ENCODE data around the gene RNU6-1. TPM values are rescaled to one million over a fixed set of nuclear protein-coding genes. Genes with fewer than 3 reads are reported as not detected.
A peak's percentile ranks its signal among the peaks of the same experiment; 100 is the strongest.

The RNU6-1 gene
- total and polyA plus RNA-seq, 2 experiments from 2014 or later, result not detected

DNA sequence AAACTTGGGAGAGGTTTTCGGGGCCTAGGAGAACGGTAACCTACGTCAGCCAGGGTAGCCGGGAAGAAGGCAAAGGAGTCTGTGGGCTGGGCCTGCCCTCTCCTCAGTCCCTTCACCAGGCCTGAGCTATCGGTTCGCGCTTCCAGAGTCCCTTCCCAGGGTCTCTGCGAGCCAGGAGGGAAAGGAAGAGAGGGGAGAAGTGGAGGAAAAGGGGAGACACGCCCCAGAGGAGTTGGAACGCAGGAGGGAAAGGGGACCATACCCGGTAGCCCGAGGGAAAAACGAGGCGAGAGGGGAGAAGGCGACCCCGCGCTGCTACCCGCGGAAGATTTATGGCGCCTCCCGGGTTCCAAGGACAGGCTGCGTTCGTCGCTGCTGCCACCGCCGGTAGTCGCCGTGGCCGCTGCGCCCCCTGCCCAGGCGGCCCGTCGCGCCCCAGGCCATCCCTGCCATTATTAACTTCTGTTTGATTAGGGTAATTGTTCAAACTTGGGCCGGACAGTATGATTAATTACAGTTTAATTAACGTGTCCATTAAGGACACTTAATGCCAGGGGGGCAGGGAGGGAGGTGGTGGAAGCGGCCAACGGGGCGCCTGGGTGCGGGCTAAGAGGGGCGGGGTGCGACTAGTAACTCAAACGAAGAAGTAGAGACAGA is 17.9 kb downstream of the RNU6-1 start:
- no peaks in the 10 kb centered on the region for H3K9me3 ChIP-seq (ENCODE audit: low read depth)
- H3K79me2 ChIP-seq (ENCODE audit: insufficient read depth), result no peaks in the 10 kb centered on the region
- no peak overlapping the region for H3K27ac ChIP-seq
- in situ Hi-C loops (cut with MboI), result no loop called here
- peaks cover 74% of the 10 kb centered on the region for H3K27me3 ChIP-seq (replicated peaks; ENCODE audit: insufficient read depth)
- no peaks in the 10 kb centered on the region for H3F3A ChIP-seq (ENCODE audit: insufficient read depth)
- no peaks in the 10 kb centered on the region for H3K36me3 ChIP-seq (ENCODE audit: low read depth)
- H3K4me1 ChIP-seq (ENCODE audit: insufficient read depth), result no peaks in the 10 kb centered on the region
- H2AFZ ChIP-seq, result no peak overlapping the region
- WGBS, 2 experiments (ENCODE audit: low coverage in 1 of 2, low lambda C conversion rate in 2 of 2, missing lambda C conversion rate in 2 of 2), result 2% methylated on average over 42 to 43 of the region's 43 CpGs
- no peak overlapping the region for H3K9ac ChIP-seq
- no peaks in the 10 kb centered on the region for H3K9me2 ChIP-seq (ENCODE audit: insufficient read depth)
- TF ChIP-seq EZH2 (IDR thresholded peaks at IDR 0.05; ENCODE audit: insufficient read depth, poor library complexity, severe bottlenecking), result no peak
- no peak for TF ChIP-seq EZH2phosphoT487 (IDR thresholded peaks at IDR 0.05; ENCODE audit: insufficient read depth, low read depth)
- H3K4me3 ChIP-seq, result no peak overlapping the region
- no peak overlapping the region for H3K4me2 ChIP-seq (ENCODE audit: unreplicated experiment)
- H4K20me1 ChIP-seq (ENCODE audit: insufficient read depth), result no peaks in the 10 kb centered on the region
- DNase-seq, result no peak

GRCh38 chr15:67820992-67821783 is 18.7 kb downstream of the RNU6-1 start:
- no peaks in the 10 kb centered on the region for H3K36me3 ChIP-seq (ENCODE audit: low read depth)
- no peak overlapping the region for H3K4me2 ChIP-seq (ENCODE audit: unreplicated experiment)
- peak; percentile 66 for DNase-seq
- no peak overlapping the region for H2AFZ ChIP-seq
- 6 to 9% methylated on average over 35 to 39 of the region's 39 CpGs for WGBS, 2 experiments (ENCODE audit: low coverage in 1 of 2, low lambda C conversion rate in 2 of 2, missing lambda C conversion rate in 2 of 2)
- H3K9ac ChIP-seq, result no peak overlapping the region
- no peak overlapping the region for H3K27ac ChIP-seq
- H3K4me3 ChIP-seq, result no peak overlapping the region
- in situ Hi-C loops (cut with MboI), result no loop called here
- H3K4me1 ChIP-seq (ENCODE audit: insufficient read depth), result no peaks in the 10 kb centered on the region
- no peaks in the 10 kb centered on the region for H3K9me3 ChIP-seq (ENCODE audit: low read depth)
- H3K27me3 ChIP-seq (replicated peaks; ENCODE audit: insufficient read depth), result peaks cover 67% of the 10 kb centered on the region
- no peak for TF ChIP-seq EZH2 (IDR thresholded peaks at IDR 0.05; ENCODE audit: insufficient read depth, poor library complexity, severe bottlenecking)
- TF ChIP-seq EZH2phosphoT487 (IDR thresholded peaks at IDR 0.05; ENCODE audit: insufficient read depth, low read depth), result no peak
- no peaks in the 10 kb centered on the region for H3K79me2 ChIP-seq (ENCODE audit: insufficient read depth)
- H3F3A ChIP-seq (ENCODE audit: insufficient read depth), result no peaks in the 10 kb centered on the region
- no peaks in the 10 kb centered on the region for H4K20me1 ChIP-seq (ENCODE audit: insufficient read depth)
- H3K9me2 ChIP-seq (ENCODE audit: insufficient read depth), result no peaks in the 10 kb centered on the region

- Histone ChIP-seq H3K9ac (no peak overlapping the region), H3K4me2 (ENCODE audit: unreplicated experiment) (no peak overlapping the region), H4K20me1 (ENCODE audit: insufficient read depth) (no peaks in the 10 kb centered on the region), H3K27ac (no peak overlapping the region), H3K36me3 (ENCODE audit: low read depth) (no peaks in the 10 kb centered on the region), H3K9me2 (ENCODE audit: insufficient read depth) (no peaks in the 10 kb centered on the region), H3F3A (ENCODE audit: insufficient read depth) (no peaks in the 10 kb centered on the region), H3K9me3 (ENCODE audit: low read depth) (no peaks in the 10 kb centered on the region), H3K27me3 (replicated peaks; ENCODE audit: insufficient read depth) (peaks cover 58% of the 10 kb centered on the region), H3K4me3 (no peak overlapping the region), H3K79me2 (ENCODE audit: insufficient read depth) (no peaks in the 10 kb centered on the region), H2AFZ (no peak overlapping the region), H3K4me1 (ENCODE audit: insufficient read depth) (no peaks in the 10 kb centered on the region)
- WGBS, 2 experiments (ENCODE audit: low coverage in 1 of 2, low lambda C conversion rate in 2 of 2, missing lambda C conversion rate in 2 of 2), result 16 to 20% methylated on average over 48 to 50 of the region's 50 CpGs
- TF ChIP-seq EZH2 (IDR thresholded peaks at IDR 0.05; ENCODE audit: insufficient read depth, poor library complexity, severe bottlenecking), result peak; percentile 65
- TF ChIP-seq EZH2phosphoT487 (IDR thresholded peaks at IDR 0.05; ENCODE audit: insufficient read depth, low read depth), result 0 out of 2 replicates have a peak, but pooled peaks have one; percentile 51
- no peak for DNase-seq
- in situ Hi-C loops (cut with MboI), result no loop called here
Observed at GRCh38 chr15:67820122-67820991, 19.5 kb downstream of the RNU6-1 start.

- no peaks in the 10 kb centered on the region for H3K79me2 ChIP-seq (ENCODE audit: insufficient read depth)
- no peak overlapping the region for H3K9ac ChIP-seq
- no peak overlapping the region for H2AFZ ChIP-seq
- no peak overlapping the region for H3K4me2 ChIP-seq (ENCODE audit: unreplicated experiment)
- in situ Hi-C loops (cut with MboI), result no loop called here
- no peaks in the 10 kb centered on the region for H3F3A ChIP-seq (ENCODE audit: insufficient read depth)
- TF ChIP-seq EZH2 (IDR thresholded peaks at IDR 0.05; ENCODE audit: insufficient read depth, poor library complexity, severe bottlenecking) (no peak), EZH2phosphoT487 (IDR thresholded peaks at IDR 0.05; ENCODE audit: insufficient read depth, low read depth) (no peak)
- peaks cover 54% of the 10 kb centered on the region for H3K27me3 ChIP-seq (replicated peaks; ENCODE audit: insufficient read depth)
- WGBS, 2 experiments (ENCODE audit: low coverage in 1 of 2, low lambda C conversion rate in 2 of 2, missing lambda C conversion rate in 2 of 2), result 16% methylated on average over 19 of the region's 19 CpGs
- no peaks in the 10 kb centered on the region for H3K9me3 ChIP-seq (ENCODE audit: low read depth)
- H3K9me2 ChIP-seq (ENCODE audit: insufficient read depth), result no peaks in the 10 kb centered on the region
- H3K36me3 ChIP-seq (ENCODE audit: low read depth), result no peaks in the 10 kb centered on the region
- H3K4me3 ChIP-seq, result no peak overlapping the region
- no peak for DNase-seq
- H3K27ac ChIP-seq, result no peak overlapping the region
- no peaks in the 10 kb centered on the region for H4K20me1 ChIP-seq (ENCODE audit: insufficient read depth)
- no peaks in the 10 kb centered on the region for H3K4me1 ChIP-seq (ENCODE audit: insufficient read depth)
Observed at GRCh38 chr15:67819636-67820035, 20.2 kb downstream of the RNU6-1 start.
